GM13976 (cell line): Measurements from ENCODE around the gene STMP1.

ENCODE experiments used
- DNase-seq: peaks from one replicate; pipeline ENCODE4 v3.0.0; 2012; ENCODE audit warnings: low spot score
- CTCF ChIP-seq: IDR thresholded peaks from 2 replicates; pipeline ENCODE4 v1.5.1; 2012; ENCODE audit warnings: borderline replicate concordance, mild to moderate bottlenecking; ENCODE audit not compliant: insufficient read depth; ENCODE audit errors: extremely low read depth, missing control alignments, control extremely low read depth
- in situ Hi-C: fragments of 300-500 bp; cut with MboI; formaldehyde crosslinking; loops from one replicate; pipeline ENCODE4 v1.12.0; 2022; ENCODE audit warnings: low sequenced_read_pairs, mixed read lengths, inconsistent platforms; ENCODE audit not compliant: unreplicated experiment

The STMP1 gene

GRCh38 chr7:135707570-135707966 lies 45.3 kb downstream of the STMP1 start:
- in situ Hi-C loops: no loop called here
- DNase-seq: no peak
- TF ChIP-seq CTCF: no peak

GRCh38 chr7:135708041-135708440 lies 45.7 kb downstream of the STMP1 start:
- TF ChIP-seq CTCF: no peak
- DNase-seq: no peak
- in situ Hi-C loops: no loop called here

- TF ChIP-seq CTCF: no peak
- no peak for DNase-seq
- in situ Hi-C loops: no loop called here
These were observed 47.2 kb downstream of the STMP1 start for GRCh38 chr7:135709508-135709907.

- in situ Hi-C loops: no loop called here
- peak; percentile 77 for DNase-seq
- TF ChIP-seq CTCF: peak; percentile 22
These were observed 48.3 kb downstream of the STMP1 start for GRCh38 chr7:135710417-135711138.

- in situ Hi-C loops: no loop called here
These were observed 48.8 kb downstream of the STMP1 start for GRCh38 chr7:135711139-135711469.

GRCh38 chr7:135712182-135712782 lies 50.0 kb downstream of the STMP1 start:
- TF ChIP-seq CTCF: no peak
- in situ Hi-C loops: no loop called here
- DNase-seq: no peak

More at GRCh38 chr7:135711139-135711469, 48.8 kb downstream of the STMP1 start:
- no peak for TF ChIP-seq CTCF
- no peak for DNase-seq
